Neural progenitor cell (in vitro differentiated cells): ENCODE data around the gene ULK3.

Source experiments
- CTCF ChIP-seq: fragments of 200-600 bp; sonication (generic); IDR thresholded peaks from 2 replicates; pipeline ENCODE4 v1.5.1; 2017; ENCODE audit warnings: antibody characterized with exemption, mild to moderate bottlenecking
- EZH2 ChIP-seq: fragments of 200-600 bp; sonication (generic); IDR thresholded peaks from 2 replicates; pipeline ENCODE4 v1.6.1; 2017; ENCODE audit warnings: antibody characterized with exemption, mild to moderate bottlenecking, moderate library complexity
- EZH2phosphoT487 ChIP-seq: fragments of 200-600 bp; sonication (generic); IDR thresholded peaks from 2 replicates; pipeline ENCODE4 v1.6.1; 2017; ENCODE audit warnings: antibody characterized with exemption

GRCh38 chr15:74845581-74845980, 2.6 kb upstream of the ULK3 start:
- no peak for TF ChIP-seq CTCF
- TF ChIP-seq EZH2 = no peak
- TF ChIP-seq EZH2phosphoT487 = no peak
